ENCODE data around the gene TNFRSF6B.

The TNFRSF6B gene

DNA sequence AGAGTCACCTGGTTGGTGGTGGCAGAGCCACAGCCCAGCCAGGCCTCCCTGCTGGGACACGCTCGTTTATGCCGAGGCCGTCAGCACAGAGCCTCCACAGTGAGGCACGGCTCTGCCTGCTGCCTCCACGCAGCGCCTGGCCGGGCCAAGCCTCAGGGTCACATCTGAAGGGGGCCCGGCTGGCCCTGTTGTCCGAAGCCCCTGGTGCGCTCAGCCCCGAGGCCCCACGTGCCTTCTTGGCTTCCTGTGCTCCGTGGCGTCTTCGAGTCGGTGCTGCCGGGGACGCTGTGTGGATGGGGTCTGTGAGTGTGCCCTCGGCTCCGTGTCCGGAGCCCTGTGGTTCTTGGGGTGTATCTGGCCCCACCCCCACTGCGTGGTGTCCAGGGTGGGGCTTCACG is 10.4 kb upstream of the TNFRSF6B start:
- no peak for DNase-seq (ENCODE audit: low spot score)

DNA sequence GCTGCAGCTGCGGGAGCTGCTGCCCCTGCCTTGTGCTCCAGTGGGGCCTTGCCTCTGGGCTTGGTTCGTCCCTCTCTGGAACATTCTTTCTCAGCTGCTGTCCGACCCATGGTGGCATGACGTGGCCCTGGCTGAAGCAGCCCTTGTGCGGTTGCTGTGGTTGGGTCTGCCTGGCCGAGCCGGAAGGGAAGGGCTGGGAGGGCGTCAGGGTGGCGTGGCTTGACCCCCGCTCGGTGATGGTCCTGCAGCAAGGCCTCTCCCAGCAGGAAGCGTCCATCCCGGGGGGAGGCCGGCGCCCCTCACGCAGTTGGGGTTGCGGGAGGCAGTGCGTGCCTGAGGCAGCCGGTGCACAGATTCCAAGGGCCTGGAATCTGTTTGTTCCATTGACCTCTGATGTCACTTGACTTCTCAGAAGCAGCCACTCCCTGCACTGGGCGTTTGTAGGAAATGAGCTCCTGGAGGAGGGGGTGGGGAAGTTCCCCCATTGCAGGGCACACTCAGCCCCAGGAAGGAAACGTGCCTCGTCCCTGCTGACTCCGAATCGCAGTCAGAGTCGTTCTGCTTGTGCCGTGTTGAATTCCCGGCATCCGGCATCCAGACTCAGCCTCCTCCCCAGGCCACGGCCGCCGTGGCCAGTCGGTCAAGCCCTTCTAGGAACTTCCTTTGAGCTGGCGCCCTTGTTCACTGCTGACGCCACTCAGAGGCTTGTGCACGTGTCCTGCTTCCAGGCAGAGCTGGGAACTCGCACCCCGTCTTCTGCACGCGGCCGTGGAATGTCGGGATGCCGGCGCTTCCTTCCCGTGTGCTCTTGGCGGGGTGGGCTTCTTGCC is 9.7 kb upstream of the TNFRSF6B start:
- DNase-seq (ENCODE audit: low spot score): peak; percentile 24

DNA sequence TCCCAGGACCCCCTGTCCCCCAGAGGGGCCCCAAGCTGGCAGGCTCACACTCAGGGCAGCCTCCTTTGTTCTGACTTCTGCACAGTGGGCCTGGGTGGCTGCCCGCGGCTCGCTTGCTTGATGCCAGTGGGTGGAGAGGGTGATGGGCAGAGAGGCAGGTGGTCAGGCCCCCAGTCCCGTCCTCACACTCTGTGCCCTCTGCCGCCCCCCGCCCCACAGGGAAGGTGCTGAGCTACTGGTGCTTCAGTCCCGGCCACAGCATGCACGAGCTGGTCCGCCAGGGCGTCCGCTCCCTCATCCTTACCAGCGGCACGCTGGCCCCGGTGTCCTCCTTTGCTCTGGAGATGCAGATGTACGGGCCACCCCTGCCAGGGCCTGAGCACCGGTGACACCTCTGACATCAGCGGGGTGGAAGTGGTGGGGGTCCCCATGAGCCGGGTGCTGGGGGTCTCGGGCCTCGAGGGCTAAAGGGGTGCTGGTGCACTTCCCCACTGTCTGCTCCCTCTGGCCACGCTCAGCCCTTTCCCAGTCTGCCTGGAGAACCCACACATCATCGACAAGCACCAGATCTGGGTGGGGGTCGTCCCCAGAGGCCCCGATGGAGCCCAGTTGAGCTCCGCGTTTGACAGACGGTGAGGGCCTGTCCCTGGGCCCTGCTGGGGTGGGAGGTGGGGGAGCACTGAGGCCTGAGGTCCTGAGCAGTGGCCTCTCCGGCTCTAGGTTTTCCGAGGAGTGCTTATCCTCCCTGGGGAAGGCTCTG is 8.9 kb upstream of the TNFRSF6B start:
- DNase-seq (ENCODE audit: low spot score): no peak

DNA sequence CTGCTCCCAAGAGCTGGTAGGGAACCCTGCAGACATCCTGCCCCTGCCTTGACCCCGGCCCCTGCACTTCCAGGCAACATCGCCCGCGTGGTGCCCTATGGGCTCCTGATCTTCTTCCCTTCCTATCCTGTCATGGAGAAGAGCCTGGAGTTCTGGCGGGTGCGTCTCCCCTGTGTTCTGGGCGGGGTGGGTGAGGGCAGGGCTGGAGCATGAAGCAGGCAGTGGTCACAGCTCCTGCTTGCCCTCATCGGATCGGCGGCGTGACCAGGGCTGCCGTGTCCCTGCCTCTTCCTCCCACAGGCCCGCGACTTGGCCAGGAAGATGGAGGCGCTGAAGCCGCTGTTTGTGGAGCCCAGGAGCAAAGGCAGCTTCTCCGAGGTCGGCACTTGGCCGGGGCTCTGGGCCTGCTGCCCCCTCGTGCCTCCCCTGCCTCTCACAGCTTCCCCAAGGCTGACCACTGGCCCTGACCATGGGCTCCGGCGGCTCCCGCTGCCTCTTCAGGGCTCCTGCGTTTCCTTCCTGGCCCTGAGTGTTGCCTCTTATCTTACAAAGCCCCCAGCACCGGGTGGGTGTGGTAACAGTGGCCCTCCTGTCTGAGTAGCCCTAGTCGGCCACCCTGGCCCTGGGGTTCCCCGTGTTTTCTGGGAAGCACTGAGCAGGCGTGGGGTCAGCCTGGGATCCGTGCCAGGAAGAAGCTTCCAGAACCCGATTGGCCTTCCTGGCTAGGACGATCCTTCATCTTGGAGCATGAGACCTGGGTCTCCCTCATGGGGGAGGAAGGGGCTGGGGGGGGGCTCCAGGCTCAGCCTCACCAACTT is 8.0 kb upstream of the TNFRSF6B start:
- no peak for DNase-seq (ENCODE audit: low spot score)

DNA sequence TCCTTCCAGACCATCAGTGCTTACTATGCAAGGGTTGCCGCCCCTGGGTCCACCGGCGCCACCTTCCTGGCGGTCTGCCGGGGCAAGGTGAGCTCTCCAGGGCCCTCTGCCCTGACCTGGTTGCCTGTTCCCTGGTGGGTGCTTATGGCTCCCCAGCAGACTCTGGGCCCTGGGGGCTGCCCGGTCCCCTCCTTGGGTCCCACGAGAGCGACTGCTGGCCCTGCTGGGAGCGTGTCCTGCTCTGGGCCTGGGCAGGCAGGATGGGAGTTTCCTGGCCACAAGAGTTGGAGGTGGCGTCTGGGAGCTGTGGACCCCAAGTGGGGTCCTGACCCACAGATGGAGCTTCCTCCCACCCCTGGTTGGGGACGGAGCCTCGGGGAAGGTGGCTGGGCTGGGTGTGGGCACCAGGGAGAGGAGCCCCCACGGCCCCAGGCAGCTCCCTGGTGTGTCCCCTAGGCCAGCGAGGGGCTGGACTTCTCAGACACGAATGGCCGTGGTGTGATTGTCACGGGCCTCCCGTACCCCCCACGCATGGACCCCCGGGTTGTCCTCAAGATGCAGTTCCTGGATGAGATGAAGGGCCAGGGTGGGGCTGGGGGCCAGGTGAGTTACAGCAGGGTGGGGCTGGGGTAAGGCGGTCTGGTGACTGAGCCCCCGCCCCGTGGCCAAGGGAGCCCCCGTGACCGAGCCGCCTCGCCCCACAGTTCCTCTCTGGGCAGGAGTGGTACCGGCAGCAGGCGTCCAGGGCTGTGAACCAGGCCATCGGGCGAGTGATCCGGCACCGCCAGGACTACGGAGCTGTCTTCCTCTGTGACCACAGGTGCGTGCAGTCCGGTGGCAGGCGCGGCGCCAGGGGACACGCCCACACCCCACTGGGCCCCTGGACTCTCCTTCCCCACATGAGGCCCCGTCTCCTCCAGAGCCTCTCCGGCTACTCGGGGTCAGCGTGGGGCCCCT is 7.1 kb upstream of the TNFRSF6B start:
- DNase-seq (ENCODE audit: low spot score): no peak

DNA sequence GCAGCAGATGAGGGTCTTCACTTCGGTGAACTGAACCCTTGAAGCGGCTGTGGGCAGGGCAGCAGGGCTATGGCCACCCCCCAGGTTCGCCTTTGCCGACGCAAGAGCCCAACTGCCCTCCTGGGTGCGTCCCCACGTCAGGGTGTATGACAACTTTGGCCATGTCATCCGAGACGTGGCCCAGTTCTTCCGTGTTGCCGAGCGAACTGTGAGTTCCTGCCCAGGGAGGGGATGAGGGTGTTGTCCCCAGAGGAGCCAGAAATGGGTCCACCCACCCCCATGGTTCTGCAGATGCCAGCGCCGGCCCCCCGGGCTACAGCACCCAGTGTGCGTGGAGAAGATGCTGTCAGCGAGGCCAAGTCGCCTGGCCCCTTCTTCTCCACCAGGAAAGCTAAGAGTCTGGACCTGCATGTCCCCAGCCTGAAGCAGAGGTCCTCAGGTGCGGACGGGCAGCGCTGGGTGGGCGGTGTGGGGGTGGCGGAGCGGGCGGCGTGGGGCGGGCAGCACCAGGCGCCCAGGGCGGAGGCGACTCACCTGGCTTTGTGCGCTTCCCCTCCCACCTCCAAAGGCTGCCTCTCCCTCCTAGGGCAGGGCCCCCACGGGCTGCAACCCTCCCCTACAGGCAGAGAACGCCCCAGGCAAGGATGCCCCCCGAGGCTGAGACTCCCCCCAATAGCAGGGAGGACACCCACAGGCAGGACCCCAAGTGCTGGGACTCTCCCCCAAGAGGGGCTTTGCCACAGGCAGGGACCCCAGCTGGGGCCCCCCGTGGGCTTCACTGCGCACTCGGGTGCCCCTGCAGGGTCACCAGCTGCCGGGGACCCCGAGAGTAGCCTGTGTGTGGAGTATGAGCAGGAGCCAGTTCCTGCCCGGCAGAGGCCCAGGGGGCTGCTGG is 6.2 kb upstream of the TNFRSF6B start:
- DNase-seq (ENCODE audit: low spot score): no peak

DNA sequence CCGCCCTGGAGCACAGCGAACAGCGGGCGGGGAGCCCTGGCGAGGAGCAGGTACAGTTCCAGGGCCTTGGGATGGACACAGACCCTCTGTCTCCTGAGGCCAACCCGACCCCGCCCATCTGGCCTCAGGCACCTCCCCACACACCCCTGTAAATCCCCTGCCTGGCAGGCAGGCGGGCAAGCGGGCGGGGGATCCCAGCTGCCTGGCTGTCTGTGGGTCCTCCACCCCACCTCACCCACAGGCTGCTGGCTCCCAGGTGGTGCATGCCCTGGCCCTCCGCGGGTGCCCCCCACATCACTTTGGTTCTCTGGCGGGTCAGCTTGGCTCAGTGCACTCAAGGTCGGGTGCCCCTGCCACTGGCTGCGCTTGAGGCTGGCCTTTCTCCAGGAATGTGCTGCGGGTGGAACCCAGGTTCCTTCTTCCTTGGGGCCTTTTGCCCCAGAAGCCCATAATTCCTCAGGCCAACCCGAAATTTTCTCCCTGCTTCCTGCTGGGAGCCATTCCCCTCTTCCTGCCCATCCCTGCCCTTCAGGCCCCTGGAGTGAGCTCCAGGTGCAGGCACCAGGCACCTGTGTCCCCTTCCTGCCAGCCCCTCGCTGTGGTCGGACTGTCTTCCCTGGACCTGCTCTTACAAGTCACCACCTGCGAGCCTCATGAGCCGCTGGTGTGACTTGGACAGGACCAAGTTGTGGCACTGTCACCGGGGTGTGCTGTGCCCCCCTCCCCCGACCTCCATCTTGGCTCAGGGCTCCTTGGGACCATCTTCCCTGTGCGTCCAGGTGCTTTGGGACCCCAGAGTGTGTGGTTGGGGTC is 5.3 kb upstream of the TNFRSF6B start:
- no peak for DNase-seq (ENCODE audit: low spot score)

DNA sequence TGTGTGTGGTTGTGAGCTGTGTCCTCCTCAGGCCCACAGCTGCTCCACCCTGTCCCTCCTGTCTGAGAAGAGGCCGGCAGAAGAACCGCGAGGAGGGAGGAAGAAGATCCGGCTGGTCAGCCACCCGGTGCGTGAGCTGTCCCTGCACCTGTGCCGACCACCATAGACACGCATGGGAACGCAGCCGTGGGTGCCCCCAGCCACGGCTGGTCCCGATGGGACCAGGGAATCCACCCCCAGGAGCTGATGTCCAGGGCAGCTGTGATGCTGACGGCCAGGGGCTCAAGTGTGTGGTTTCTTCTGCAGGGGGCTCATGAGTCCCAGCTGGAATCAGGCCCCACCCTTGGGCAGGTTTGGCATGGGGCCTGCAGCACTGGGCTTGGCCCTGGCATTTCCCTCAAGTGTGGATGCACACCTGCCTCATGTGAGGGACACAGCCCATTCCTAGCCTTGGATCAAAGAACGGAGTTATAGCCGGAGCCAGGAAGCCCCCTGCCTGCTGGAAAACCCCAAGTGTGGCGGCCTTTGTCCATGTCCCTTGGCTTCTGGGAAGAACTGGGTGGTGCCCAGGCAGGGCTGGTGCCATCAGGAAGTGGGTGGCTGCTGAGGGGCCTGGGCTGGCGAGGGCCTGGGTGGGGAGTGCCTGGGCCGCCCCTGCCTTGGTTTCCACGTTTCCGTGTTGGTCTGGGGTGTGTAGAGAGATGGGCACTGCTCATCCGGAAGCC is 4.6 kb upstream of the TNFRSF6B start:
- DNase-seq (ENCODE audit: low spot score): no peak

DNA sequence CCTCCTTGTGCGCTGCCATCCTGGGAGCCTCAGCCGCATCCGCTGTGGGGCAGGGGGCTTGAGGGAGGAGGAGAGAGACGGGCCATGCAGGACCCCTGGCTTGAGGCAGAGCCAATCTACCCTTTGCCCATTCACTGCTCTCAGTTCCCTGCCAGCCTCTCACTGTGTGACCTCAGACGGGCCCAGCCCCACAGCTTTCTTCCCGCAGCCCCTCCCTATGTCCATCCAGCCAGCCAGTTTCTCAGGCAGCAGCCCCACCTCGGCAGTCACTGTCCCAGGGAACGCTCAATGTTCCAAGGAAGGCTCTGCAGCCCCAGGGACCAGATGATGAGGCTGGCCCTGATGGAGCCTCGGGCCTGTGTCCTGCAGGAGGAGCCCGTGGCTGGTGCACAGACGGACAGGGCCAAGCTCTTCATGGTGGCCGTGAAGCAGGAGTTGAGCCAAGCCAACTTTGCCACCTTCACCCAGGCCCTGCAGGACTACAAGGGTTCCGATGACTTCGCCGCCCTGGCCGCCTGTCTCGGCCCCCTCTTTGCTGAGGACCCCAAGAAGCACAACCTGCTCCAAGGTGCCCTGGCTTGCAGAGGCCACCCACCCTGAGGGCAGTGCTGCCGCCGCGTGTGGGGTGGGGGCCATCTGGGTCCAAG is 3.9 kb upstream of the TNFRSF6B start:
- no peak for DNase-seq (ENCODE audit: low spot score)

DNA sequence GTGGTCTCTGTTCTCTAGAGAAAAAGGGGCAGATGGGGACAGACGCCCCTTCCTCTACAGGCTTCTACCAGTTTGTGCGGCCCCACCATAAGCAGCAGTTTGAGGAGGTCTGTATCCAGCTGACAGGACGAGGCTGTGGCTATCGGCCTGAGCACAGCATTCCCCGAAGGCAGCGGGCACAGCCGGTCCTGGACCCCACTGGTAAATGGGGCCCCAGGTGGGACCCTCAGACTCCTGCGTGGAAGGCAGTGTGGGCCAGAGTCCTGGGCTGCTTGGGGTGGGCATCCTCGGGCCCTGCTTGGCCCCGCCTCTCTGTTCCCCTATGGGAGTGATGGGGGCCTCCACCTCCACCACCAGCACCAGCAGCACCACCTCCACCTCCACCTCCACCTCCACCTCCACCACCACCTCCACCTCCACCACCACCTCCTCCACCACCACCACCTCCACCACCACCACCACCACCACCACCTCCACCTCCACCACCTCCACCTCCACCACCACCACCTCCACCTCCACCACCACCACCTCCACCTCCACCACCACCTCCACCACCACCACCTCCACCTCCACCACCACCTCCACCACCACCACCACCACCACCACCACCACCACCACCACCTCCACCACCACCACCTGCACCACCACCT is 3.2 kb upstream of the TNFRSF6B start:
- no peak for DNase-seq (ENCODE audit: low spot score)

DNA sequence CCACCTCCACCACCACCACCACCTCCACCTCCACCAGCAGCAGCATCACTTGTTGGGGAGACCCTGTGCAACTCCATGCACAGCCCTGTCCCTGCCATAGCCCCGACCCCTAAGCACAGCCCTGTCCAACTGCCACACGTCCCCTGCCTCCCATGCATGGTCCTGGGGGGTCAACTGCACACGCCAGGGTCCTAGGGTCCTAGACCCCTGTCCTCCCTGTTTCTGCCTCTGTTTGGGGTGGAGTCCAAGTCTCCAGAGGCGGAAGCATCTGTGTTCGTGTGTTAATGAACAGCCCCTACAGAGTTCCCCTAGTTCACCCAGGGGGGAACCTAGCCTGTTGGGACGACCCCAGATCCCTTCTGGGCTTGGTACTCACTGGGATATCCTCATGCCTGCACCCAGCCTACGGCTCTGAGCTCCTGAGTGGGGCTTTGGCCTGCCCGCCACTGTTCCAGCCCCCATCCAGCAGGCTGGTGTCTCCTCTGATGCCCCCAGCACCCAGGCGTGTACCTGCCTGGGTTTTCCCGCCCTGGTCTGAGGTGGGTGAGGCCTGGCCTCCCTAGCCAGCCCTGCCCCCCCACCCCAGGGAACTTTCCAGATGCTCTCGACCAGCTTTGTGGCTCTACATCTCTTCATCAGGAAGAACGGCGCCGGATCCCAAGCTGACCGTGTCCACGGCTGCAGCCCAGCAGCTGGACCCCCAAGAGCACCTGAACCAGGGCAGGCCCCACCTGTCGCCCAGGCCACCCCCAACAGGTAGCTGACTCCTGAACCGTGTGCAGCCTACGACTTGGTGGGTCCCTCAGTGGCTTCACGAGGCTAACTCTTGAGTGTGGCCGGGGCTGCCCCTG is 2.5 kb upstream of the TNFRSF6B start:
- DNase-seq (ENCODE audit: low spot score): no peak

DNA sequence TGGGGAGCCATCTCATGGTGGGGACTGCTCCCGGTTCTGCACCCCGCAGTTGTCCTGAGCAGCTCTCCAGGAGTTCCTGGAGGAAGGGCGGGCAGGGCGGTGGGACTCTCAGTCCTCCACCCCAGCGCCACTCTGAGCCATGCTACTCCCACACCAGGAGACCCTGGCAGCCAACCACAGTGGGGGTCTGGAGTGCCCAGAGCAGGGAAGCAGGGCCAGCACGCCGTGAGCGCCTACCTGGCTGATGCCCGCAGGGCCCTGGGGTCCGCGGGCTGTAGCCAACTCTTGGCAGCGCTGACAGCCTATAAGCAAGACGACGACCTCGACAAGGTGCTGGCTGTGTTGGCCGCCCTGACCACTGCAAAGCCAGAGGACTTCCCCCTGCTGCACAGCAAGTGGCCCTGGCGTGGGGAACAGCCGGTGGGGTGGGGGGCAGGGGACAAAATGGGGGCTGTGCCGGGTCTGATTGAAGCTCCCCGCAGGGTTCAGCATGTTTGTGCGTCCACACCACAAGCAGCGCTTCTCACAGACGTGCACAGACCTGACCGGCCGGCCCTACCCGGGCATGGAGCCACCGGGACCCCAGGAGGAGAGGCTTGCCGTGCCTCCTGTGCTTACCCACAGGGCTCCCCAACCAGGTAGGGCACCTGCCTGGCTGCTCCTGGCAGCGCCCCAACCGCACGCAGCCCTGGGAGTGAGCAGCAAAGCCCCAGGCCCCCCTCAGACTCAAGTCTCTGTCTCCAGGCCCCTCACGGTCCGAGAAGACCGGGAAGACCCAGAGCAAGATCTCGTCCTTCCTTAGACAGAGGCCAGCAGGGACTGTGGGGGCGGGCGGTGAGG is 1.6 kb upstream of the TNFRSF6B start:
- DNase-seq (ENCODE audit: low spot score): no peak

DNA sequence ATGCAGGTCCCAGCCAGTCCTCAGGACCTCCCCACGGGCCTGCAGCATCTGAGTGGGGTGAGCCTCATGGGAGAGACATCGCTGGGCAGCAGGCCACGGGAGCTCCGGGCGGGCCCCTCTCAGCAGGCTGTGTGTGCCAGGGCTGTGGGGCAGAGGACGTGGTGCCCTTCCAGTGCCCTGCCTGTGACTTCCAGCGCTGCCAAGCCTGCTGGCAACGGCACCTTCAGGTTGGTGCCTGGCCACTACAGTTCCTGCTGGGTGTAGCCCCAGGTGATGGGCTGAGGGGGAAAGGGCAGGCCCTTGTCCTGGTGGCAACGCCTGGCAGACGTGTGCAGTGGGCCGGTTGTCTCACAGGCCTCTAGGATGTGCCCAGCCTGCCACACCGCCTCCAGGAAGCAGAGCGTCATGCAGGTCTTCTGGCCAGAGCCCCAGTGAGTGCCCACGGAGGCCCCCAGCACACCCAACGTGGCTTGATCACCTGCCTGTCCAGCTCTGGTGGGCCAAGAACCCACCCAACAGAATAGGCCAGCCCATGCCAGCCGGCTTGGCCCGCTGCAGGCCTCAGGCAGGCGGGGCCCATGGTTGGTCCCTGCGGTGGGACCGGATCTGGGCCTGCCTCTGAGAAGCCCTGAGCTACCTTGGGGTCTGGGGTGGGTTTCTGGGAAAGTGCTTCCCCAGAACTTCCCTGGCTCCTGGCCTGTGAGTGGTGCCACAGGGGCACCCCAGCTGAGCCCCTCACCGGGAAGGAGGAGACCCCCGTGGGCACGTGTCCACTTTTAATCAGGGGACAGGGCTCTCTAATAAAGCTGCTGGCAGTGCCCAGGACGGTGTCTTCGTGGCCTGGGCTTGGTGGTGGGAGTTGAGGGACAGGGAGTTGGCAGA is 787 bp upstream of the TNFRSF6B start:
- DNase-seq (ENCODE audit: low spot score): no peak

DNA sequence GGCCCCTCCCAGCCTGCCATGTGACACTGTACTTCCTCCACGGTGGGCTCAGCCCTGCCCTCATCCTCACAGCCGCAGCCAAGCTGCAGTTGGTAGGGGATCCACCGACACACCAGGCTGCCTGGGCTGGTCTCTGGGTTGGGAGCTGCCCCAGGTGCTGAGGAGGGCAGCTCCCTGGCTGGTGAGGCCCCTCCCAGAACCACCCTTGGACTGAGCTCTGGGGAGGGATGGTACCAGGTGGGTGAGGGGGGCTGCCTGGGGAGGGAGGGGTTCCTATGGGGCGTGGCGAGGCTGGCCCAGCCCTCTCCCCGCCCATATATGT is 185 bp upstream of the TNFRSF6B start:
- no peak for DNase-seq (ENCODE audit: low spot score)

DNA sequence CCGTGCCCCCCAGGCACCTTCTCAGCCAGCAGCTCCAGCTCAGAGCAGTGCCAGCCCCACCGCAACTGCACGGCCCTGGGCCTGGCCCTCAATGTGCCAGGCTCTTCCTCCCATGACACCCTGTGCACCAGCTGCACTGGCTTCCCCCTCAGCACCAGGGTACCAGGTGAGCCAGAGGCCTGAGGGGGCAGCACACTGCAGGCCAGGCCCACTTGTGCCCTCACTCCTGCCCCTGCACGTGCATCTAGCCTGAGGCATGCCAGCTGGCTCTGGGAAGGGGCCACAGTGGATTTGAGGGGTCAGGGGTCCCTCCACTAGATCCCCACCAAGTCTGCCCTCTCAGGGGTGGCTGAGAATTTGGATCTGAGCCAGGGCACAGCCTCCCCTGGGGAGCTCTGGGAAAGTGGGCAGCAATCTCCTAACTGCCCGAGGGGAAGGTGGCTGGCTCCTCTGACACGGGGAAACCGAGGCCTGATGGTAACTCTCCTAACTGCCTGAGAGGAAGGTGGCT is 960 bp downstream of the TNFRSF6B start:
- no peak for DNase-seq (ENCODE audit: low spot score)
